Mucosa of descending colon (tissue), 3 donors: Measurements from ENCODE around the gene SEPHS2. TPM values are rescaled to one million over a fixed set of nuclear protein-coding genes. Genes with fewer than 3 reads are reported as not detected.
A peak's percentile ranks its signal among the peaks of the same experiment; 100 is the strongest.

ENCODE experiments used
- ATAC-seq: fragments of 200-7000 bp; cut with Tn5 transposase; one replicate; pipeline ENCODE4 v1.9.1; 2020; ENCODE audit warnings: mild to moderate bottlenecking, moderate library complexity
- DNase-seq, 3 donors: peaks; one replicate each; pipeline ENCODE4 v3.0.0-alpha.2; 2020
- H3K36me3 ChIP-seq: fragments of 200-600 bp; one replicate; pipeline ENCODE4 v1.8.0; 2021; ENCODE audit warnings: low read depth, mild to moderate bottlenecking
- H3K4me1 ChIP-seq: fragments of 200-600 bp; one replicate; pipeline ENCODE4 v1.8.0; 2021; ENCODE audit warnings: low read depth, mild to moderate bottlenecking
- H3K4me3 ChIP-seq: fragments of 200-600 bp; one replicate; pipeline ENCODE4 v1.8.0; 2021; ENCODE audit warnings: mild to moderate bottlenecking
- H3K9me3 ChIP-seq: fragments of 200-600 bp; one replicate; pipeline ENCODE4 v1.8.0; 2021; ENCODE audit warnings: mild to moderate bottlenecking
- CTCF ChIP-seq: fragments of 200-600 bp; IDR thresholded peaks from one replicate; pipeline ENCODE4 v1.8.0; 2022; ENCODE audit warnings: antibody characterized with exemption, mild to moderate bottlenecking
- intact Hi-C, 2 donors: fragments of 100-400 bp; cut with DNase I in 1 of 2; cut with micrococcal nuclease in 1 of 2; formaldehyde crosslinking; loops; one replicate each; pipeline versions ENCODE4 v1.11.0 to v1.11.1; 2022; cut with DNase I, micrococcal nuclease
- total RNA-seq, 3 donors: library from RNA; stranded (reverse); fragmentation: NEBNext Ultra II Directional in 2 of 3; extraction: Animal tissue kit (Norgen Biotek cat#: 25700) in 2 of 3; gene quantifications; one replicate each; pipeline versions ENCODE4 v1.2.1 to v1.2.4, GENCODE V29; 2021 to 2023
- donor health status: DM: no; HTN: no; CAD: no; lungs with moderate emphysema.
- donor health status: DM: no; HTN: no; CAD: no.
- donor health status: DM: no; HTN: yes; CAD: no.

SEPHS2 gene
- total RNA-seq, 3 donors from 2014 or later: 107 to 185 (median 142) TPM

GRCh38 chr16:30413112-30413806, 32.4 kb downstream of the SEPHS2 start:
- intact Hi-C loops: no loop called here
- DNase-seq (no peak), ATAC-seq (no peak)
- no peak for TF ChIP-seq CTCF
- no peaks in the 10 kb centered on the region for H3K36me3 ChIP-seq
- H3K9me3 ChIP-seq: no peaks in the 10 kb centered on the region
- no peak overlapping the region for H3K4me3 ChIP-seq
- peaks cover 8% of the 10 kb centered on the region for H3K4me1 ChIP-seq

- Histone ChIP-seq H3K9me3 (no peaks in the 10 kb centered on the region), H3K4me1 (peaks cover 3% of the 10 kb centered on the region), H3K4me3 (no peak overlapping the region), H3K36me3 (no peaks in the 10 kb centered on the region)
- peak; percentile 91 to 97 (median 96) for DNase-seq
- TF ChIP-seq CTCF: peak; percentile 94
- intact Hi-C loops: no loop called here
- ATAC-seq: peak; percentile 80
Observed at GRCh38 chr16:30409125-30410060, 36.3 kb downstream of the SEPHS2 start.

GRCh38 chr16:30407804-30408534, 37.7 kb downstream of the SEPHS2 start:
- H3K36me3 ChIP-seq: no peaks in the 10 kb centered on the region
- peak overlapping the region; percentile 29 for H3K4me3 ChIP-seq
- H3K4me1 ChIP-seq: peaks cover 3% of the 10 kb centered on the region
- H3K9me3 ChIP-seq: no peaks in the 10 kb centered on the region
- TF ChIP-seq CTCF: no peak
- DNase-seq (no peak), ATAC-seq (no peak)
- intact Hi-C loops: no loop called here

GRCh38 chr16:30407102-30407803, 38.4 kb downstream of the SEPHS2 start, which contains the start of gene ZNF771:
Gene ZNF771 (plus strand): TSS chr16:30407606. CDS start chr16:30408054, 448 bp downstream.
- ATAC-seq (peak; percentile 97), DNase-seq (peak; percentile 96 to 99 (median 98))
- H3K4me1 ChIP-seq: peaks cover 3% of the 10 kb centered on the region
- H3K36me3 ChIP-seq: no peaks in the 10 kb centered on the region
- no peaks in the 10 kb centered on the region for H3K9me3 ChIP-seq
- H3K4me3 ChIP-seq: peak within 1 kb of the TSS; percentile 29
- intact Hi-C loops: no loop called here
- TF ChIP-seq CTCF: no peak

GRCh38 chr16:30406795-30407101, 38.9 kb downstream of the SEPHS2 start:
- ATAC-seq: no peak
- no peak for TF ChIP-seq CTCF
- no peaks in the 10 kb centered on the region for H3K36me3 ChIP-seq
- intact Hi-C loops: no loop called here
- DNase-seq: no peak
- H3K4me3 ChIP-seq: no peak overlapping the region
- peaks cover 3% of the 10 kb centered on the region for H3K4me1 ChIP-seq
- no peaks in the 10 kb centered on the region for H3K9me3 ChIP-seq
